Cortex of kidney (tissue), 1 donor: Measurements from ENCODE around the gene ARHGAP18.

ENCODE experiments used
- DNase-seq: peaks from one replicate; lab custom pipeline; 2025; lab: John Stamatoyannopoulos, UW

ARHGAP18 gene

GRCh38 chr6:129709769-129710449 lies at the start of gene ARHGAP18:
Gene ARHGAP18, minus strand, starts transcription at chr6:129710177. Its CDS starts 41 bp downstream, at chr6:129710136.
- peak; percentile 45 for DNase-seq

GRCh38 chr6:129755787-129756186 lies 45.8 kb upstream of the ARHGAP18 start:
- no peak for DNase-seq

GRCh38 chr6:129754750-129755149 lies 44.8 kb upstream of the ARHGAP18 start:
- no peak for DNase-seq

- DNase-seq = no peak
Measured at GRCh38 chr6:129753422-129753821, 43.4 kb upstream of the ARHGAP18 start.

- no peak for DNase-seq
Measured at GRCh38 chr6:129751384-129751783, 41.4 kb upstream of the ARHGAP18 start.

GRCh38 chr6:129750360-129750759 lies 40.4 kb upstream of the ARHGAP18 start:
- no peak for DNase-seq

GRCh38 chr6:129749749-129750120 lies 39.8 kb upstream of the ARHGAP18 start:
- DNase-seq = no peak

GRCh38 chr6:129748901-129749748 lies 39.1 kb upstream of the ARHGAP18 start:
- DNase-seq = no peak

- DNase-seq = no peak
Measured at GRCh38 chr6:129748212-129748900, 38.4 kb upstream of the ARHGAP18 start.

- no peak for DNase-seq
Measured at GRCh38 chr6:129747588-129748112, 37.7 kb upstream of the ARHGAP18 start.

- no peak for DNase-seq
Measured at GRCh38 chr6:129744880-129745237, 34.9 kb upstream of the ARHGAP18 start.

GRCh38 chr6:129744201-129744879 lies 34.4 kb upstream of the ARHGAP18 start:
- DNase-seq = no peak

- DNase-seq = no peak
Measured at GRCh38 chr6:129740013-129740412, 30.0 kb upstream of the ARHGAP18 start.

GRCh38 chr6:129736105-129736504 lies 26.1 kb upstream of the ARHGAP18 start:
- no peak for DNase-seq

GRCh38 chr6:129733290-129733689 lies 23.3 kb upstream of the ARHGAP18 start:
- no peak for DNase-seq

GRCh38 chr6:129732542-129732941 lies 22.6 kb upstream of the ARHGAP18 start:
- no peak for DNase-seq

- no peak for DNase-seq
Measured at GRCh38 chr6:129732034-129732433, 22.1 kb upstream of the ARHGAP18 start.

- DNase-seq = no peak
Measured at GRCh38 chr6:129731428-129731827, 21.5 kb upstream of the ARHGAP18 start.

GRCh38 chr6:129730477-129731165 lies 20.6 kb upstream of the ARHGAP18 start:
- no peak for DNase-seq

- no peak for DNase-seq
Measured at GRCh38 chr6:129726650-129727049, 16.7 kb upstream of the ARHGAP18 start.

GRCh38 chr6:129725341-129725740 lies 15.4 kb upstream of the ARHGAP18 start:
- no peak for DNase-seq
